Stimulated activated CD4-positive, alpha-beta T cell treated with anti-CD3 and anti-CD28 coated beads, Interleukin-1b, Interleukin-23, amount 100 ng/mL, for 1 hour (primary cell): Measurements from ENCODE around the gene PECR.

Source experiments
- DNase-seq, 2 donors: peaks; one replicate each; pipeline ENCODE4 v3.0.0-alpha.2; 2020; ENCODE audit warnings: low read depth in 2 of 2

PECR gene

GRCh38 chr2:216071111-216071851 is 10.3 kb downstream of the PECR start:
- no peak for DNase-seq

- no peak for DNase-seq
Observed at GRCh38 chr2:216070195-216070594, 11.4 kb downstream of the PECR start.

- DNase-seq, result no peak
Observed at GRCh38 chr2:216069028-216069427, 12.6 kb downstream of the PECR start.

GRCh38 chr2:216066230-216066629 is 15.4 kb downstream of the PECR start:
- no peak for DNase-seq

- no peak for DNase-seq
Observed at GRCh38 chr2:216064665-216065064, 16.9 kb downstream of the PECR start.

- DNase-seq, result no peak
Observed at GRCh38 chr2:216064014-216064630, 17.5 kb downstream of the PECR start.

GRCh38 chr2:216059233-216059834 is 22.3 kb downstream of the PECR start:
- no peak for DNase-seq

- peak in 1 of 2 donors; percentile 4 for DNase-seq
Observed at GRCh38 chr2:216057688-216058193, 23.9 kb downstream of the PECR start.

GRCh38 chr2:216056739-216057138 is 24.9 kb downstream of the PECR start:
- DNase-seq, result no peak

GRCh38 chr2:216055680-216056079 is 25.9 kb downstream of the PECR start:
- DNase-seq, result no peak

- no peak for DNase-seq
Observed at GRCh38 chr2:216052420-216052819, 29.2 kb downstream of the PECR start.

- no peak for DNase-seq
Observed at GRCh38 chr2:216051350-216051749, 30.3 kb downstream of the PECR start.

GRCh38 chr2:216049452-216049851 is 32.2 kb downstream of the PECR start:
- DNase-seq, result no peak

- DNase-seq, result no peak
Observed at GRCh38 chr2:216047397-216047796, 34.2 kb downstream of the PECR start.

GRCh38 chr2:216044883-216045486 is 36.6 kb downstream of the PECR start:
- DNase-seq, result no peak

GRCh38 chr2:216043949-216044348 is 37.7 kb downstream of the PECR start:
- DNase-seq, result no peak

- DNase-seq, result no peak
Observed at GRCh38 chr2:216041438-216041837, 40.2 kb downstream of the PECR start.

- DNase-seq, result no peak
Observed at GRCh38 chr2:216039918-216040317, 41.7 kb downstream of the PECR start.

- peak; percentile 52 to 73 for DNase-seq
Observed at GRCh38 chr2:216034065-216034464, 47.5 kb downstream of the PECR start.

GRCh38 chr2:216033403-216033802 is 48.2 kb downstream of the PECR start:
- no peak for DNase-seq

- DNase-seq, result no peak
Observed at GRCh38 chr2:216031960-216032689, 49.5 kb downstream of the PECR start.

- no peak for DNase-seq
Observed at GRCh38 chr2:216030216-216030615, 51.4 kb downstream of the PECR start.
